ENCODE data around the gene TTC22.

GRCh38 chr1:54811066-54811465, 9.9 kb upstream of the TTC22 start:
- no peak for TF ChIP-seq CTCF (IDR thresholded peaks at IDR 0.05 in 2 of 3, conservative IDR thresholded peaks at IDR 0.05 in 1 of 3; ENCODE audit: borderline replicate concordance in 1 of 3, insufficient read depth in 1 of 3, low read depth in 2 of 3, low read length in 2 of 3)
- TF ChIP-seq POLR2A (IDR thresholded peaks at IDR 0.05; ENCODE audit: borderline replicate concordance, extremely low read depth, insufficient read depth, insufficient read length): no peak
- no peak for TF ChIP-seq TCF7L2 (IDR thresholded peaks at IDR 0.05; ENCODE audit: borderline replicate concordance, extremely low read depth, insufficient read depth, insufficient read length)
- no peak for TF ChIP-seq SRF (IDR thresholded peaks at IDR 0.05; ENCODE audit: low read depth)
- TF ChIP-seq SIN3A (IDR thresholded peaks at IDR 0.05; ENCODE audit: low read depth): no peak
- no peak for TF ChIP-seq ZFX (IDR thresholded peaks at IDR 0.05)
